T-helper 1 cell treated with Interleukin-12 subunit alpha and Interleukin-12 subunit beta and Interleukin-4 antibody, amounts not matched to agents 30 ng/mL and 1 ng/mL, for 36 hours (primary cell): ENCODE measurements around the gene GRK5. TPM values are rescaled to one million over a fixed set of nuclear protein-coding genes. Genes with fewer than 3 reads are reported as not detected.

Source experiments
- intact Hi-C: fragments of 100-400 bp; cut with micrococcal nuclease; formaldehyde crosslinking; loops from one replicate; pipeline ENCODE4 v1.15.1; 2024
- total RNA-seq: library from RNA; stranded (reverse); gene quantifications from 2 replicates; pipeline ENCODE4 v1.2.3, GENCODE V29; 2022

The GRK5 gene
- total RNA-seq, 1 donor from 2014 or later, result 50.1 TPM

- intact Hi-C loops, result loop anchor here (1.0 kb wide), 1 partner anchor 8 kb away; no protein-coding TSS in a partner anchor
Measured at GRCh38 chr10:119494236-119495020, 287.1 kb downstream of the GRK5 start.

- intact Hi-C loops, result no loop called here
Measured at GRCh38 chr10:119495021-119495505, 287.7 kb downstream of the GRK5 start.

- intact Hi-C loops, result no loop called here
Measured at GRCh38 chr10:119495545-119495944, 288.2 kb downstream of the GRK5 start.

- intact Hi-C loops, result no loop called here
Measured at GRCh38 chr10:119496273-119496672, 288.9 kb downstream of the GRK5 start.

- intact Hi-C loops, result no loop called here
Measured at GRCh38 chr10:119497243-119497642, 289.9 kb downstream of the GRK5 start.

GRCh38 chr10:119498889-119499676, 291.7 kb downstream of the GRK5 start:
- intact Hi-C loops, result no loop called here

- intact Hi-C loops, result no loop called here
Measured at GRCh38 chr10:119499677-119500002, 292.3 kb downstream of the GRK5 start.

GRCh38 chr10:119500123-119500795, 292.9 kb downstream of the GRK5 start:
- intact Hi-C loops, result no loop called here

GRCh38 chr10:119500821-119501220, 293.4 kb downstream of the GRK5 start:
- intact Hi-C loops, result no loop called here

GRCh38 chr10:119501690-119502089, 294.3 kb downstream of the GRK5 start:
- intact Hi-C loops, result loop anchor here (1.0 kb wide), 5 partner anchors 7 to 96 kb away; partner anchors contain the start of gene RGS10

- intact Hi-C loops, result loop anchor here (1.0 kb wide), 5 partner anchors 8 to 95 kb away; partner anchors contain the start of gene RGS10
Measured at GRCh38 chr10:119502209-119502608, 294.8 kb downstream of the GRK5 start.

GRCh38 chr10:119502618-119503155, 295.3 kb downstream of the GRK5 start:
- intact Hi-C loops, result loop anchor here (1.0 kb wide), 5 partner anchors 8 to 95 kb away; partner anchors contain the start of gene RGS10

- intact Hi-C loops, result no loop called here
Measured at GRCh38 chr10:119503821-119504220, 296.4 kb downstream of the GRK5 start.

- intact Hi-C loops, result no loop called here
Measured at GRCh38 chr10:119504651-119505050, 297.3 kb downstream of the GRK5 start.

GRCh38 chr10:119505131-119505551, 297.8 kb downstream of the GRK5 start:
- intact Hi-C loops, result no loop called here

Other genes starting within 250 kb of the GRK5 start
- 0.22 and 0.61 TPM in 2 replicates for gene NANOS1, start 177.9 kb upstream of the GRK5 start, total RNA-seq
- gene EIF3A, start 126.8 kb upstream of the GRK5 start, total RNA-seq, result 148 and 149 TPM in 2 replicates
- gene DENND10, start 103.5 kb upstream of the GRK5 start, total RNA-seq, result 44.0 and 44.7 TPM in 2 replicates
- 28.0 and 35.1 TPM in 2 replicates for gene SFXN4, start 41.9 kb upstream of the GRK5 start, total RNA-seq
- 127 TPM in 2 replicates for gene PRDX3, start 28.8 kb upstream of the GRK5 start, total RNA-seq